OCI-LY3 (cell line): ENCODE measurements around the gene C13orf46.

Experiments
- H2AFZ ChIP-seq: fragments of 200-600, 300-600 bp; shearing (Covaris generic); 2 replicates; pipeline ENCODE4 v1.6.0; 2014; ENCODE audit warnings: antibody characterized with exemption, low read depth, low read length
- H3K27ac ChIP-seq: fragments of 200-600, 300-600 bp; sonication (generic); 2 replicates; pipeline ENCODE4 v1.5.1; 2014; ENCODE audit warnings: mild to moderate bottlenecking, low read length, moderate library complexity, mixed read lengths
- H3K27me3 ChIP-seq: fragments of 200-600, 300-600 bp; sonication (generic); 2 replicates; pipeline ENCODE4 v1.6.1; 2014; ENCODE audit warnings: low read depth, low read length, mixed read lengths
- H3K36me3 ChIP-seq: fragments of 200-600, 300-600 bp; sonication (generic); replicated peaks from 2 replicates; pipeline ENCODE3; 2014; ENCODE audit warnings: low read depth, low read length, mixed read lengths
- H3K4me1 ChIP-seq: fragments of 300-600, 200-600 bp; sonication (generic); 2 replicates; pipeline ENCODE4 v1.6.1; 2014; ENCODE audit warnings: low read length, mixed read lengths
- H3K4me2 ChIP-seq: fragments of 200-600, 300-600 bp; sonication (generic); 2 replicates; pipeline ENCODE4 v1.6.1; 2014; ENCODE audit warnings: low read length, mixed read lengths
- H3K4me3 ChIP-seq: fragments of 300-600, 200-600 bp; sonication (generic); 2 replicates; pipeline ENCODE4 v1.5.1; 2014; ENCODE audit warnings: antibody characterized with exemption, mild to moderate bottlenecking, low read length, moderate library complexity
- H3K79me2 ChIP-seq: fragments of 300-600, 200-600 bp; shearing (Covaris generic); 2 replicates; pipeline ENCODE4 v1.6.1; 2014; ENCODE audit warnings: mild to moderate bottlenecking, low read length, mixed read lengths
- H3K9ac ChIP-seq: fragments of 300-600, 200-600 bp; shearing (Covaris generic); 2 replicates; pipeline ENCODE4 v1.6.0; 2014; ENCODE audit warnings: mild to moderate bottlenecking, low read length, moderate library complexity
- H3K9me3 ChIP-seq: fragments of 200-600, 300-600 bp; shearing (Covaris generic); 2 replicates; pipeline ENCODE4 v1.6.1; 2014; ENCODE audit warnings: low read length, mixed read lengths; ENCODE audit not compliant: insufficient read depth
- H4K20me1 ChIP-seq: fragments of 200-600, 300-600 bp; sonication (generic); 2 replicates; pipeline ENCODE4 v1.6.1; 2016; ENCODE audit warnings: low read length, mixed read lengths; ENCODE audit not compliant: insufficient read depth
- EZH2phosphoT487 ChIP-seq: fragments of 200-600 bp; shearing (Covaris generic); IDR thresholded peaks from 2 replicates; pipeline ENCODE4 v1.6.1; 2018; ENCODE audit warnings: antibody characterized with exemption, mixed run types, low read depth
- TF ChIP-seq, protein P1 (sequence below): fragments of 200-600, 300-600 bp; sonication (generic); IDR thresholded peaks from 2 replicates; pipeline ENCODE4 v1.5.1; 2014; ENCODE audit warnings: antibody characterized with exemption, low read length, low read depth

The C13orf46 gene

DNA sequence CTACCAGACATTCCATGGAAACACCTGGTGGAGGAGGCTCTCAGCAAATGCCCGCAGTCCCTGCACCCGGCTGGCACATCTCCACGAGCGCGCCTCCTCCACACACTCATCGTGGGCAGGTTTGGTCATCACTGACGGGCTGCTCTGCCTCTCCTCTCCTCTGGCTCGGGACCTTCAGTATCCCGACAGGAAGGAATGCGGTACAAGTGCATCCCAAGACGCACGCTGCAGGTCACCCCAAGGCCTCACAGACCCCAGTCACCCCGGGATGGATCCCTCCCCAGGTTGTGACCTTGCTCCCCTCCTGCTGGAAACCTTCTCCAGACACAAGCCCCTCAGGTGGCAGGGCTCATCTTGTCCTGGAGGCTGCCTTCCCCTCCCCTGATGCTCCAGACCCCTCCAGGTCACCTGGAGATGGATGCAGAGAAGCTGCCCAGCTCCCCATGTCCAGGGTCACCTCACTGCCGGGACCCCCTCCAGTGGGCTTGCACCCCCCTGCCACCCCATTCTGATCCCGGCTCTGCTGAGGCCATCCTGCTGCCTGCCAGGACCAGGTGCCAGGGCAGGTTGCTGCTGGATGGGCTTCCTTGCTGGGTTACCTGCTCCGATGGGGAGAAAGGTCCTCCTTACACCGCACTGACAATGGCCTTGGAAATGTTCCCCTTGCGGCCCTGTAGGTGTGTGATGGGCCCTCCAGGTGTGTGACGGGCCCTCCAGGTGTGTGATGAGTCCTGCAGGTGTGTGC lies 29.9 kb downstream of the C13orf46 start:
- Histone ChIP-seq H3K36me3 (no peaks in the 10 kb centered on the region), H3K4me3 (no peak overlapping the region), H3K4me2 (no peak overlapping the region), H3K79me2 (no peaks in the 10 kb centered on the region), H3K9ac (no peak overlapping the region), H3K9me3 (no peaks in the 10 kb centered on the region), H3K27me3 (no peaks in the 10 kb centered on the region), H2AFZ (no peak overlapping the region), H3K27ac (no peak overlapping the region), H3K4me1 (no peaks in the 10 kb centered on the region), H4K20me1 (no peaks in the 10 kb centered on the region)
- no peak for TF ChIP-seq EZH2phosphoT487
- TF ChIP-seq, protein P1, sequence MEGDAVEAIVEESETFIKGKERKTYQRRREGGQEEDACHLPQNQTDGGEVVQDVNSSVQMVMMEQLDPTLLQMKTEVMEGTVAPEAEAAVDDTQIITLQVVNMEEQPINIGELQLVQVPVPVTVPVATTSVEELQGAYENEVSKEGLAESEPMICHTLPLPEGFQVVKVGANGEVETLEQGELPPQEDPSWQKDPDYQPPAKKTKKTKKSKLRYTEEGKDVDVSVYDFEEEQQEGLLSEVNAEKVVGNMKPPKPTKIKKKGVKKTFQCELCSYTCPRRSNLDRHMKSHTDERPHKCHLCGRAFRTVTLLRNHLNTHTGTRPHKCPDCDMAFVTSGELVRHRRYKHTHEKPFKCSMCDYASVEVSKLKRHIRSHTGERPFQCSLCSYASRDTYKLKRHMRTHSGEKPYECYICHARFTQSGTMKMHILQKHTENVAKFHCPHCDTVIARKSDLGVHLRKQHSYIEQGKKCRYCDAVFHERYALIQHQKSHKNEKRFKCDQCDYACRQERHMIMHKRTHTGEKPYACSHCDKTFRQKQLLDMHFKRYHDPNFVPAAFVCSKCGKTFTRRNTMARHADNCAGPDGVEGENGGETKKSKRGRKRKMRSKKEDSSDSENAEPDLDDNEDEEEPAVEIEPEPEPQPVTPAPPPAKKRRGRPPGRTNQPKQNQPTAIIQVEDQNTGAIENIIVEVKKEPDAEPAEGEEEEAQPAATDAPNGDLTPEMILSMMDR: no peak

GRCh38 chr13:113942591-113943103 lies 31.2 kb downstream of the C13orf46 start:
- Histone ChIP-seq H3K79me2 (no peaks in the 10 kb centered on the region), H3K27ac (no peak overlapping the region), H3K4me3 (no peak overlapping the region), H3K4me2 (no peak overlapping the region), H3K9ac (no peak overlapping the region), H2AFZ (no peak overlapping the region), H3K36me3 (no peaks in the 10 kb centered on the region), H4K20me1 (no peaks in the 10 kb centered on the region), H3K4me1 (no peaks in the 10 kb centered on the region), H3K27me3 (no peaks in the 10 kb centered on the region), H3K9me3 (no peaks in the 10 kb centered on the region)
- TF ChIP-seq, protein P1: no peak
- TF ChIP-seq EZH2phosphoT487: no peak

GRCh38 chr13:113941571-113942191 lies 32.2 kb downstream of the C13orf46 start:
- no peak overlapping the region for H3K9ac ChIP-seq
- H2AFZ ChIP-seq: no peak overlapping the region
- no peaks in the 10 kb centered on the region for H3K27me3 ChIP-seq
- no peaks in the 10 kb centered on the region for H3K4me1 ChIP-seq
- no peak overlapping the region for H3K4me3 ChIP-seq
- no peaks in the 10 kb centered on the region for H3K9me3 ChIP-seq
- H4K20me1 ChIP-seq: no peaks in the 10 kb centered on the region
- H3K27ac ChIP-seq: no peak overlapping the region
- H3K4me2 ChIP-seq: no peak overlapping the region
- no peaks in the 10 kb centered on the region for H3K36me3 ChIP-seq
- no peaks in the 10 kb centered on the region for H3K79me2 ChIP-seq
- TF ChIP-seq, protein P1: no peak
- TF ChIP-seq EZH2phosphoT487: no peak

GRCh38 chr13:113939944-113940297 lies 34.0 kb downstream of the C13orf46 start:
- no peak overlapping the region for H2AFZ ChIP-seq
- no peaks in the 10 kb centered on the region for H3K9me3 ChIP-seq
- no peak overlapping the region for H3K9ac ChIP-seq
- no peaks in the 10 kb centered on the region for H4K20me1 ChIP-seq
- H3K4me3 ChIP-seq: no peak overlapping the region
- no peak overlapping the region for H3K4me2 ChIP-seq
- H3K27ac ChIP-seq: no peak overlapping the region
- no peaks in the 10 kb centered on the region for H3K4me1 ChIP-seq
- H3K27me3 ChIP-seq: no peaks in the 10 kb centered on the region
- no peaks in the 10 kb centered on the region for H3K79me2 ChIP-seq
- H3K36me3 ChIP-seq: no peaks in the 10 kb centered on the region
- no peak for TF ChIP-seq EZH2phosphoT487
- TF ChIP-seq, protein P1: no peak
